ENCODE results near the gene DUSP15.

Gene DUSP15

GRCh38 chr20:31811796-31812728 lies 58.3 kb downstream of the DUSP15 start:
- TF ChIP-seq CTCF (IDR thresholded peaks at IDR 0.05; ENCODE audit: borderline replicate concordance, insufficient read depth, low read depth, low read length) = no peak
- H3K4me3 ChIP-seq (ENCODE audit: low read depth, low read length) = no peak overlapping the region

GRCh38 chr20:31811198-31811597 lies 59.1 kb downstream of the DUSP15 start:
- no peak for TF ChIP-seq CTCF (IDR thresholded peaks at IDR 0.05; ENCODE audit: borderline replicate concordance, insufficient read depth, low read depth, low read length)
- no peak overlapping the region for H3K4me3 ChIP-seq (ENCODE audit: low read depth, low read length)
